RPMI7951 (cell line): ENCODE results near the gene CREM. TPM values are rescaled to one million over a fixed set of nuclear protein-coding genes. Genes with fewer than 3 reads are reported as not detected.
"Not testable (repeated sequence)": the region's sequence is repeated elsewhere in the genome, so short reads cannot be mapped to it uniquely, and the experiment has no call there.

Source experiments
- DNase-seq: peaks from one replicate; pipeline ENCODE4 v3.0.0-alpha.2; 2012; ENCODE audit warnings: low read depth
- total RNA-seq: library from RNA; depleted of rRNA; stranded (reverse); fragments of >200 nt; shearing (Covaris generic); gene quantifications from 2 replicates; pipeline ENCODE4 v1.2.3, GENCODE V29; 2014

The CREM gene
- total RNA-seq, 1 experiment from 2014 or later = 46.1 TPM

GRCh38 chr10:35194471-35194870 lies 67.8 kb downstream of the CREM start:
- no peak for DNase-seq

DNA sequence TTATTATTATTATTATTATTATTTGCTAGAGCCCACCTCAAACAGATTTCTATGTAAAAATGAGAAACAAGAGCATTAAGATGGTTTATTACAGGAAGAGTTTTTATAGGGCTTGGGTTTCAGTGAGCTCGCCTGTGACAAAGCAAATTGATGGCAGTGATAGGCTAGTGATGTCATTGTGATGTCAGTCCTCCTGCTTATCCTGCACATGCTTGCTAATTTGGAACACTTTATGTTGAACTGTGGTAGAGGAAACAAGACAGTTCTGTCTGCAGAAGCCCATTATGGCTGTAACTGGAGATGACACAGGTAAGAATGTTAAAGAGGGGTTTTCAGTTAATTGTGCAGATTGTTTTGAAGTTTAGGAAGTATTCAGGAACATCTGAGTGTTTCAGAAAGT lies 68.3 kb downstream of the CREM start:
- peak; percentile 50 for DNase-seq

DNA sequence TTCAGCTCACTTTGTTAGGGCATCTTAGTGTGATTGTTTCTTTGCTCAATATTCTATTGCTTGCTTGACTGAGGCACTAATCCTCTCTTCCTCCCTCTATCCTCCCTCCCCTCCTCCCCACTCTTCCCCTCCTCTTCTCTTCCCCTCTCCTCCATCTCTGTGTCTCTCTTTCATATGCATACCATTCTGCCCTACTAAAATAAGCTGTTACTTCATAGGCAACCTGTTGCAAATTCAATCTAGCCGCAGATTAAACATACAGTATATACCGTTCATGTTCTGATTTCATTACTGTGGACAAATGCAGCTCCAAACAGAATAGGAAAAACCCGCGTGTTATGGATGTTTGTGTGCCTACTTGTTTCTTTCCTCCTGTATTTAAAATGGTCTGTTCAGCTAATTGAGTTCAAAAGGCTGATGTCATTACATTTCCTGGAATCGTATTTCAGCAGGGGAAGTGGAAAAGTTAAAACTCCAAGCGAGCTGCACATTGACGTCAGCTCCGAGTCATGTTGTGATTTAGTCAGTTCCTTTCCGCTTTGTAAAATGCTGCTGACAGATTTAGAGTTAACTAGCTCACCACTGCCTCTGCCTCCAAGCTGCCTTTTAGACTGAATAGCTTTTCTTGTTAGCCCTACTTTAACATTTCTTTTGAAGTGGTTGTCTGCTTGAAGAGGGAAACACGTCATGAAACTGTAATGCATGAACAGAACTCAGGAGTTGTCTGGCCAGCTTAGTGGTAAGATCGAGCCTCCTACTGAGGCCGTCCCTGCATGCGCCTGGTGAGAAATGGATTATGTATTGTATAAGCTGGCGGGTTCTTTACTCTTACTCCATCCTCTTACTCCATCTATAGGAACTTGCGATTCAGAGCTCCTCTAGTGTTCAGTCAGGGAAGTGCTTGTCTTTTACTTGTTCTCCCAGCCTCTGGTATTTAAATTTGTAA lies 69.0 kb downstream of the CREM start:
- peak; percentile 92 for DNase-seq

- DNase-seq = no peak
These were observed 73.8 kb downstream of the CREM start for GRCh38 chr10:35200487-35200886.

DNA sequence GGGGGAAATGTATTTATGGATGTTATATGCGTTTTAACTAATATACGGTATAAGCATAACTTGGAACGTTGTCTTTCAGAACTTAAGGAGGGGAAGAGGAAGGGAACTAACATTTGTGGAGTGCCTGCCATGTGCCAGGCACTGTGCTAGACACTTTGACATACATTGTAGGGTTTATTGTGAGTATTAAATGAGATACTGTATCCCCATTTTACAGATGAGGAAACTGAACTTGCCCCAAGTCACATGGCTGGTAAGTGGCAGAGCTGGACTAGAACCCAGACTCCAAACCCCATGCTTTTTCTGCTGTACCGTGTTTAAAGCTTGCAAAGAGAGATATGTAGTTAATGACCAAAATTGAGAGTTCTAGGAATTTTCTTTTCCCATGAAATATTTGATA lies 74.6 kb downstream of the CREM start:
- DNase-seq = no peak

DNA sequence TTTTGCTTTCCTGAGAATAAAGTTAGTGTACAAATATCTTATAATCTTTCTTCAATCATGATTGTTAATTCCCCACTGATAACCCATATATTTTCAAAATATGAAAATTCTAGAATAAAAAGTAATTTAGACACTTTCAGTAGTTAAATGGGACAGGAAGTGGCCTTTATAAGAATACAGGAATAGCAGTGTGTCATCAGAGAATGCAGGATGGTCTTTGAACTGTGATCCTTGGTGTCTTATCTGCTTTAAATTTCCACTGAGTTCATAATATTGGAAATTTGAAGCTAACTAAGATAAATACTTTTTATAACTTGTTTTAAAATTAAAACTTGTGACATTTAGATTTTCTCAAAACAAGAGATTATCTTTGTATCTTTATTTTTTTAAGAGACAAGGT lies 75.4 kb downstream of the CREM start:
- no peak for DNase-seq

DNA sequence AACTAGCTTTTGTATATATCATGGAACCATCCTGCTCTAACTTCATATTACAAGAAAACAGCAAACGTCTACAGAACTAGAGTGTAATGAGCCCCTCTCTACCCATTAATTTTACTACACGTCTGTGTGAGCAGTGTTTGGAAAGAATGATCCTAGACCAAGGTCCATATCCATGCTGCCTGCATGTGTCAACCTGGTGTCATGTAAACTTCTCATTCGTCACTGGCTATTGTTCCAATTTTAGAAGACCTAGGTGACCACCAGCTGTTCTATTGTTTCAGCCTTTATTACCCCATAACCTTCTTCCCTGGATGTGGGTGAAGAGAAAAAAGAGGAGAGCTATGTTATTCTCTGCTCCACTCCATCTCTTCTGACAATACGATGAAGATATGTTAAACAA lies 77.1 kb downstream of the CREM start:
- no peak for DNase-seq

GRCh38 chr10:35204650-35205319 lies 78.1 kb downstream of the CREM start:
- DNase-seq = no peak

DNA sequence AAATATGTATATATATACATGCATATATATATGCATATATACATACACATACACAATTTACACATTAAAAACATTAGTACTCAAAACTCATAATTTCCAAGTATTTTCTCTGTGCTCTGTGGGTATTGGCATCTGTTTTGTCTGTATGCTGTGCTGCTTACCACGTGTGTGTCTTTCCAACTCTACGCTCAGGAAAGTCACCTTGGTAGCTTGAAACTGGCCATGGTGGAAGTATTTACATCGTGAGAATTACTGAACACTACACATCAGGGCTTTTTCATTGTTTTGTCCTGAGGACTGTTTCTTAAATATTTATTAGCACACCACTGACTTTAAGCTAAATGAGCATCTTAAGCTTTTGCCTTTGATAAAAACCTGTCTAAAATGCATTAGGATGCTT lies 79.6 kb downstream of the CREM start:
- no peak for DNase-seq

- DNase-seq = no peak
These were observed 81.9 kb downstream of the CREM start for GRCh38 chr10:35208536-35208935.

- DNase-seq = no peak
These were observed 82.4 kb downstream of the CREM start for GRCh38 chr10:35208949-35209613.

DNA sequence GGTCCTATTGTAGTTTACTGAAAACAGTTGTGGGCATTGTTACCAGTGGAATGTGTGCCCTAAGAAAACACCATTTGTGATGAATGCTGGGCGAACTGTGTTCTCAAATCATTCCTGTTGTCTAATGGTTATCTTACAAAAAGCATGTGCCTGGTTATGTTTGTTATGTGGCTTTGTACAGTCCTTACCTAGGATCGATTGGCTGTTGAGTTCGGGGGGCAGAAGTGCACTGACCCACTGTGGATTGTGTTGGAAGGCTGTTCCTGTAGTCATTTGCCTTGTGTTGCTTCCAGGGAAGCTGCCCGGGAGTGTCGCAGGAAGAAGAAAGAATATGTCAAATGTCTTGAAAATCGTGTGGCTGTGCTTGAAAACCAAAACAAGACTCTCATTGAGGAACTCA lies 84.3 kb downstream of the CREM start:
- DNase-seq = no peak

DNA sequence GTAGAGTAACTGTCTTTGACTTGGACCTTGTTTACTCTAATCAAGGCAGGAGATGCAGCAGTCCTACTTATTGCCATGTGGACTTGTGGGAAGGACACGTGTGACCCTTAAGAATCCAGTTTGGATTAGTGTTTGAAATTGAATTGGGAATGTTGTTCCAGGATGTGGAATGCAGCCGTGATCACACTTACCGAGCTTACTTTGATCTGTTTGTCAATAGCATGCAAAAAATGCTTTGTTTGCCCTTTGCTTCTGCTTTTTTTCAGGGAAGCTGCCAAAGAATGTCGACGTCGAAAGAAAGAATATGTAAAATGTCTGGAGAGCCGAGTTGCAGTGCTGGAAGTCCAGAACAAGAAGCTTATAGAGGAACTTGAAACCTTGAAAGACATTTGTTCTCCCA lies 84.7 kb downstream of the CREM start:
- DNase-seq = no peak

GRCh38 chr10:35212856-35213255 lies 86.2 kb downstream of the CREM start:
- DNase-seq = no peak

- no peak for DNase-seq
These were observed 87.1 kb downstream of the CREM start for GRCh38 chr10:35213699-35214098.

GRCh38 chr10:35214607-35215020 lies 88.0 kb downstream of the CREM start:
- DNase-seq = no peak

DNA sequence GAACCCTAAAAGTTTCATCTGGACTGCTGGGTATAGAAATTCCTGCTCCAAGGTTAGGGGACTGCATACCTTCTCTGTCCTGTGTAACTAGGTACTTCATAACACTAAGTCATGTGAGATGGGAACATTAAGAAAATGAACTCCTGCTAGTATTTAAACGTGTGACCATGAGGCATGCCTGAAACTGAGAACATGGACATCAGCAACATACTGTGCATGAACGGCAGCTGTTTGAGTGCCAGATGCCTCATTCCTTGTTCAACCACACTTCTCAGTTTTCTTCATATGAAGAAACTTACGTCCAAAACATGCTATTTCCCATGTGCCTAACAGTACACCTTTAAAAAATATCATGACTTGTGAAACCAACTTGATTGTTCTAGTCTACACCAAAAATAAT lies 88.5 kb downstream of the CREM start:
- DNase-seq = no peak

DNA sequence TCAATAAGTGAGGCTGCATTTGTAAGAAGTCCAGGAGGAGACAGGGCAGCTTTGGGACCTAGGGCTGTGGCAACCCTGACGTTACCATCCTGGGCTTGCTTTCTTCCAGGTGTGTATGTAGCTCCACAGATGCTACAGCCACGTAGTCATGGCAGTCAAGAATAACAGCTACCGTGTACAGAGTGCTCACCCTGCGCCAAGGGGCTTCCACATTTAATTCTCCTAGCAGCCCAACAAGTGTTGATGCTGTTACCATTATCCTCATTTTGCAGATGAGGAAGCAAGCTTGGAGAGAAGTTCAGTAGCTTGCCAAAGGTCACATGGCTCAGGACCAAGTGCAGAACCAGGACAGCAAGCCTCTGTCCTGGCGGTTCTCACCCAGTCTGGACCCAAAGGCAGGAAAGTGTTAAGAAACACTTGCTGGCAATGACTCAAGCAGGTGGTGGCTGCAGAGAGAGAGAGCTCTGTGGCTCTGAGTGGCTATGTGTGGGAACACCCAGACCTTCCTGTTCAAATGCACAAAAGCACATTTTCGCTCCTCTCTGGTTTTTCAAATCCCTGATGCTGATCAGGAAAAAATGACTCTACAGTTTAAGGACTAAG lies 89.8 kb downstream of the CREM start:
- DNase-seq = peak; percentile 24

- not testable (repeated sequence) for DNase-seq
These were observed 90.3 kb downstream of the CREM start for GRCh38 chr10:35216956-35217355.

- peak; percentile 28 for DNase-seq
These were observed 90.8 kb downstream of the CREM start for GRCh38 chr10:35217455-35217854.

DNA sequence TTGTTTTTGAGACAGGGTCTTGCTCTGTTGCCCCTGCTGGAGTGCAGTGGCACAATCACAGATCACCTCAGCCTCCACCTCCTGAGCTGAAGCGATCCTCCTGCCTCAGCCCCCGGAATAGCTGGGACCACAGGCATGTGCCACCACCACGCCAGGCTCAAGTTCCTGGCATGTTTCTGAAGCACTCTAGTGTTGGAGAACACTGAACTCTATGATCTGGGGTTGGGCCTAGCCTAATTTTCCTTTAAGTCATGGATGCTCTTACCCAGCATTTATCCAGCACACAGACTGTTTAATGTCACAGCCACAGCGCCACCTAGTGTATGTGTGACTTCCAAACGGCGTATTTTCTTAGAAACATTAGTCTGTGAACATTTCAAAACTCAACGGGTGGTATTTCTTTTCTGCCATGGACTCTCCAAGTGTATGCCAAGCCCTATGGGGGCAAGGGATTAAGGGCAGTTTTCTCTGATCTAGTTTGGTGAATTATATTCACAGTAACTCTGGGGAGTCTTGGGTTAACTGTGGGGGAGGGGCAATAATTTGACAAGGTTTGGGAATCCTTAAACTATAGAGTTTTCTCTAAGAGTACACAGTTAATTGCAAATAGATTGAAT lies 91.8 kb downstream of the CREM start:
- DNase-seq = peak; percentile 80

DNA sequence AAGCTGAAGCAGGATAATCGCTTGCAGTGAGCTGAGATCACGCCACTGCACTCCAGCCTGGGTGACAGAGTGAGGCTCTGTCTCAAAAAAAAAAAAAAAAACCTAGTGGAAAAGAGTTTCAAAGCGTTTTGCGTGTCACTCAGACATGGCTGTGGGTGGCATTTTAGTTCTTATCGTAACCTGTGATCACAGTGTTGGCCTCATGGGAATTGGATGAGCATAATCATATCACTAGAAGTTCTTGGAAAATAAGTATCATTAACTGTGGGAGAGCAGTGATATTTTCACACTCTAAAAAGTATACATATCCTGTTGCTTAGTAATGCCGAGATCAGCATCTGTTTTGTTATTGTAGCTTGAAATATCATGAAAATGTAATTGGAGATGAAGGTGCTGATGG lies 92.6 kb downstream of the CREM start:
- DNase-seq = no peak
